GM19372 (cell line): Measurements from ENCODE around the gene C5orf47.

Source experiments
- ATAC-seq: cut with Tn5 transposase; IDR thresholded peaks from one replicate; pipeline ENCODE4 v1.9.1; 2021; ENCODE audit warnings: mild to moderate bottlenecking, low read depth, moderate library complexity; ENCODE audit not compliant: unreplicated experiment

Gene C5orf47

GRCh38 chr5:173988554-173989431, at the start of gene C5orf47:
C5orf47 (plus strand) TSS chr5:173989170; CDS start chr5:173989264, 94 bp downstream.
- no peak for ATAC-seq

- ATAC-seq = no peak
Measured at GRCh38 chr5:173940269-173940668, 48.7 kb upstream of the C5orf47 start.

GRCh38 chr5:173941102-173941501, 47.9 kb upstream of the C5orf47 start:
- ATAC-seq = no peak

GRCh38 chr5:173941758-173942401, 47.1 kb upstream of the C5orf47 start:
- no peak for ATAC-seq

- ATAC-seq = no peak
Measured at GRCh38 chr5:173944511-173944910, 44.5 kb upstream of the C5orf47 start.

- ATAC-seq = no peak
Measured at GRCh38 chr5:173945160-173945559, 43.8 kb upstream of the C5orf47 start.

- ATAC-seq = no peak
Measured at GRCh38 chr5:173946323-173946722, 42.6 kb upstream of the C5orf47 start.

GRCh38 chr5:173950829-173951228, 38.1 kb upstream of the C5orf47 start:
- ATAC-seq = no peak

GRCh38 chr5:173953528-173954090, 35.4 kb upstream of the C5orf47 start:
- ATAC-seq = no peak

GRCh38 chr5:173954671-173955521, 34.1 kb upstream of the C5orf47 start:
- no peak for ATAC-seq

- no peak for ATAC-seq
Measured at GRCh38 chr5:173960986-173961385, 28.0 kb upstream of the C5orf47 start.

- no peak for ATAC-seq
Measured at GRCh38 chr5:173961418-173961817, 27.6 kb upstream of the C5orf47 start.

GRCh38 chr5:173962436-173962972, 26.5 kb upstream of the C5orf47 start:
- ATAC-seq = no peak

- no peak for ATAC-seq
Measured at GRCh38 chr5:173963182-173963838, 25.7 kb upstream of the C5orf47 start.

- ATAC-seq = no peak
Measured at GRCh38 chr5:173963867-173964441, 25.0 kb upstream of the C5orf47 start.

- no peak for ATAC-seq
Measured at GRCh38 chr5:173964506-173964905, 24.5 kb upstream of the C5orf47 start.

- ATAC-seq = no peak
Measured at GRCh38 chr5:173967241-173967640, 21.7 kb upstream of the C5orf47 start.

- no peak for ATAC-seq
Measured at GRCh38 chr5:173968154-173968797, 20.7 kb upstream of the C5orf47 start.
